Measurements from ENCODE around the gene SYTL1. TPM values are rescaled to one million over a fixed set of nuclear protein-coding genes. Genes with fewer than 3 reads are reported as not detected.

Gene SYTL1
- total RNA-seq, 2 experiments from 2014 or later: 81.0 to 83.1 TPM

GRCh38 chr1:27321813-27322568, 19.8 kb upstream of the SYTL1 start, which contains the start of gene TMEM222:
TSS of gene TMEM222 (plus strand) at chr1:27322163. CDS start at chr1:27322198, 35 bp downstream.
- ChIA-PET POLR2A (interaction anchor here (0.7 to 2.2 kb wide), 5 partner anchors 13 to 43 kb away, joined by 3 to 6 read pairs (median 5); partner anchors contain the start of gene SYTL1), CTCF (interaction anchor here (0.8 to 2.9 kb wide), 9 partner anchors 11 to 285 kb away, joined by 3 to 40 read pairs (median 5); partner anchors contain the start of genes MAP3K6 and SYTL1)
- H3K9me3 Mint-ChIP-seq (ENCODE audit: insufficient read depth): no peaks in the 10 kb centered on the region
- H3K4me1 Mint-ChIP-seq (ENCODE audit: low read depth): peaks cover 37% of the 10 kb centered on the region
- ATAC-seq (peak; percentile 97), DNase-seq (peak; percentile 97)
- peaks cover 4% of the 10 kb centered on the region for H3K27me3 Mint-ChIP-seq (ENCODE audit: low read depth)
- peaks cover 23% of the 10 kb centered on the region for H3K36me3 Mint-ChIP-seq (ENCODE audit: low read depth)
- peak within 1 kb of the TSS; percentile 98 for H3K4me3 Mint-ChIP-seq
- H3K27ac Mint-ChIP-seq: peak within 1 kb of the TSS; percentile 97

GRCh38 chr1:27322569-27323240, 19.1 kb upstream of the SYTL1 start:
- peak overlapping the region; percentile 97 for H3K27ac Mint-ChIP-seq
- DNase-seq: peak; percentile 26
- peak overlapping the region; percentile 98 for H3K4me3 Mint-ChIP-seq
- ChIA-PET CTCF (interaction anchor here (0.8 to 2.9 kb wide), 18 partner anchors 10 to 450 kb away, joined by 3 to 40 read pairs (median 4); partner anchors contain the start of genes MAP3K6, STX12 and SYTL1), POLR2A (interaction anchor here (0.7 to 2.2 kb wide), 8 partner anchors 10 to 296 kb away, joined by 3 to 6 read pairs (median 4); partner anchors contain the start of gene SYTL1)
- peaks cover 24% of the 10 kb centered on the region for H3K36me3 Mint-ChIP-seq (ENCODE audit: low read depth)
- peaks cover 38% of the 10 kb centered on the region for H3K4me1 Mint-ChIP-seq (ENCODE audit: low read depth)
- H3K9me3 Mint-ChIP-seq (ENCODE audit: insufficient read depth): no peaks in the 10 kb centered on the region
- ATAC-seq: no peak
- peaks cover 4% of the 10 kb centered on the region for H3K27me3 Mint-ChIP-seq (ENCODE audit: low read depth)

GRCh38 chr1:27325286-27325685, 16.5 kb upstream of the SYTL1 start:
- POLR2A ChIA-PET: no interaction called here
- DNase-seq: no peak
- H3K9me3 Mint-ChIP-seq (ENCODE audit: insufficient read depth): no peaks in the 10 kb centered on the region
- H3K27me3 Mint-ChIP-seq (ENCODE audit: low read depth): no peaks in the 10 kb centered on the region
- CTCF ChIA-PET: interaction anchor here (1.0 to 4.2 kb wide), 2 partner anchors 32 to 41 kb away, joined by 3 to 30 read pairs; no protein-coding TSS in a partner anchor
- peaks cover 33% of the 10 kb centered on the region for H3K36me3 Mint-ChIP-seq (ENCODE audit: low read depth)
- H3K4me3 Mint-ChIP-seq: no peak overlapping the region
- no peak overlapping the region for H3K27ac Mint-ChIP-seq
- ATAC-seq: no peak
- peaks cover 42% of the 10 kb centered on the region for H3K4me1 Mint-ChIP-seq (ENCODE audit: low read depth)

GRCh38 chr1:27327964-27328363, 13.9 kb upstream of the SYTL1 start:
- Mint-ChIP-seq H3K27me3 (ENCODE audit: low read depth) (no peaks in the 10 kb centered on the region), H3K36me3 (ENCODE audit: low read depth) (peaks cover 50% of the 10 kb centered on the region), H3K9me3 (ENCODE audit: insufficient read depth) (no peaks in the 10 kb centered on the region), H3K27ac (no peak overlapping the region), H3K4me1 (ENCODE audit: low read depth) (peaks cover 51% of the 10 kb centered on the region), H3K4me3 (no peak overlapping the region)
- POLR2A ChIA-PET: interaction anchor here (1.8 kb wide), 1 partner anchor 10 kb away, joined by 6 read pairs; no protein-coding TSS in a partner anchor
- DNase-seq: no peak
- ATAC-seq: no peak
- CTCF ChIA-PET: interaction anchor here (0.6 to 4.2 kb wide), 5 partner anchors 12 to 279 kb away, joined by 3 to 30 read pairs (median 5); partner anchors contain the start of gene SYTL1

GRCh38 chr1:27330786-27331185, 11.0 kb upstream of the SYTL1 start:
- peaks cover 48% of the 10 kb centered on the region for H3K36me3 Mint-ChIP-seq (ENCODE audit: low read depth)
- H3K27me3 Mint-ChIP-seq (ENCODE audit: low read depth): no peaks in the 10 kb centered on the region
- CTCF ChIA-PET: interaction anchor here (1.0 to 1.1 kb wide), 2 partner anchors 11 to 26 kb away, joined by 3 read pairs; partner anchors contain the start of gene SYTL1
- no peak overlapping the region for H3K27ac Mint-ChIP-seq
- DNase-seq (no peak), ATAC-seq (no peak)
- H3K9me3 Mint-ChIP-seq (ENCODE audit: insufficient read depth): no peaks in the 10 kb centered on the region
- POLR2A ChIA-PET: no interaction called here
- no peak overlapping the region for H3K4me3 Mint-ChIP-seq
- peaks cover 35% of the 10 kb centered on the region for H3K4me1 Mint-ChIP-seq (ENCODE audit: low read depth)

GRCh38 chr1:27331426-27331825, 10.4 kb upstream of the SYTL1 start:
- ATAC-seq (no peak), DNase-seq (no peak)
- Mint-ChIP-seq H3K27me3 (ENCODE audit: low read depth) (no peaks in the 10 kb centered on the region), H3K9me3 (ENCODE audit: insufficient read depth) (no peaks in the 10 kb centered on the region), H3K4me3 (no peak overlapping the region), H3K4me1 (ENCODE audit: low read depth) (peaks cover 29% of the 10 kb centered on the region), H3K27ac (peak overlapping the region; percentile 52), H3K36me3 (ENCODE audit: low read depth) (peaks cover 50% of the 10 kb centered on the region)
- POLR2A ChIA-PET: no interaction called here
- CTCF ChIA-PET: interaction anchor here (2.3 to 2.4 kb wide), 5 partner anchors 15 to 66 kb away, joined by 16 to 49 read pairs (median 31); partner anchors contain the start of gene GPR3

- no peak for DNase-seq
- Mint-ChIP-seq H3K4me1 (ENCODE audit: low read depth) (peaks cover 26% of the 10 kb centered on the region), H3K4me3 (no peak overlapping the region), H3K27ac (peak overlapping the region; percentile 60), H3K36me3 (ENCODE audit: low read depth) (peaks cover 53% of the 10 kb centered on the region), H3K9me3 (ENCODE audit: insufficient read depth) (no peaks in the 10 kb centered on the region), H3K27me3 (ENCODE audit: low read depth) (no peaks in the 10 kb centered on the region)
- CTCF ChIA-PET: interaction anchor here (0.7 to 3.6 kb wide), 28 partner anchors 9 to 339 kb away, joined by 3 to 49 read pairs (median 8); partner anchors contain the start of genes GPR3, MAP3K6, SYTL1 and TMEM222
- ATAC-seq: no peak
- POLR2A ChIA-PET: interaction anchor here (0.8 to 1.3 kb wide), 2 partner anchors 9 kb away, joined by 4 read pairs; partner anchors contain the start of gene SYTL1
Measured at GRCh38 chr1:27331922-27332321, 9.9 kb upstream of the SYTL1 start.

- peak; percentile 88 for ATAC-seq
- Mint-ChIP-seq H3K27me3 (ENCODE audit: low read depth) (no peaks in the 10 kb centered on the region), H3K36me3 (ENCODE audit: low read depth) (peaks cover 52% of the 10 kb centered on the region), H3K27ac (peak overlapping the region; percentile 60), H3K9me3 (ENCODE audit: insufficient read depth) (no peaks in the 10 kb centered on the region), H3K4me1 (ENCODE audit: low read depth) (peaks cover 25% of the 10 kb centered on the region), H3K4me3 (no peak overlapping the region)
- peak; percentile 72 for DNase-seq
- ChIA-PET POLR2A (interaction anchor here (0.8 to 1.3 kb wide), 3 partner anchors 9 to 24 kb away, joined by 3 to 4 read pairs (median 4); partner anchors contain the start of gene SYTL1), CTCF (interaction anchor here (0.7 to 3.6 kb wide), 33 partner anchors 9 to 339 kb away, joined by 3 to 49 read pairs (median 7); partner anchors contain the start of genes CD164L2, GPR3, MAP3K6 and SYTL1)
Measured at GRCh38 chr1:27332536-27333281, 9.1 kb upstream of the SYTL1 start.

GRCh38 chr1:27333717-27334279, 8.0 kb upstream of the SYTL1 start:
- ATAC-seq: no peak
- Mint-ChIP-seq H3K27ac (no peak overlapping the region), H3K36me3 (ENCODE audit: low read depth) (peaks cover 56% of the 10 kb centered on the region), H3K4me3 (no peak overlapping the region), H3K9me3 (ENCODE audit: insufficient read depth) (no peaks in the 10 kb centered on the region), H3K4me1 (ENCODE audit: low read depth) (peaks cover 21% of the 10 kb centered on the region), H3K27me3 (ENCODE audit: low read depth) (no peaks in the 10 kb centered on the region)
- ChIA-PET CTCF (interaction anchor here (1.2 to 3.6 kb wide), 16 partner anchors 9 to 273 kb away, joined by 3 to 46 read pairs (median 18); partner anchors contain the start of genes GPR3, MAP3K6, SYTL1 and TMEM222), POLR2A (interaction anchor here (0.6 to 1.3 kb wide), 2 partner anchors 23 to 332 kb away, joined by 3 to 4 read pairs; no protein-coding TSS in a partner anchor)
- DNase-seq: no peak

All from activated CD8-positive, alpha-beta T cell treated with anti-CD3 and anti-CD28 coated beads, Interleukin-2, amount 10 ng/mL, durations not matched to agents 7 days and 5 days (primary cell).